Measurements from ENCODE around the gene HSD3B2.

- TF ChIP-seq CTCF (IDR thresholded peaks at IDR 0.05): no peak
- no peak for TF ChIP-seq POLR2A (IDR thresholded peaks at IDR 0.05)
- TF ChIP-seq POLR2AphosphoS5 (IDR thresholded peaks at IDR 0.05): no peak
Observed at GRCh38 chr1:119370748-119371147, 44.2 kb upstream of the HSD3B2 start.

All from stomach (tissue), 4 donors.